Parathyroid adenoma (tissue), 2 donors: Measurements from ENCODE around the gene SLC24A4.

Source experiments
- H2AFZ ChIP-seq: fragments of 300-600 bp; sonication (generic); one replicate; pipeline ENCODE4 v1.7.0; 2017; ENCODE audit warnings: antibody characterized with exemption, mild to moderate bottlenecking
- H3K27ac ChIP-seq: fragments of 300-600 bp; sonication (generic); one replicate; pipeline ENCODE4 v1.7.0; 2017
- H3K27me3 ChIP-seq: fragments of 300-600 bp; sonication (generic); one replicate; pipeline ENCODE4 v1.7.0; 2017; ENCODE audit warnings: low read length; ENCODE audit not compliant: control insufficient read depth, insufficient read depth
- H3K36me3 ChIP-seq: fragments of 300-600 bp; sonication (generic); one replicate; pipeline ENCODE4 v1.7.0; 2017; ENCODE audit warnings: low read length; ENCODE audit not compliant: control insufficient read depth, insufficient read depth
- H3K4me1 ChIP-seq: fragments of 300-600 bp; sonication (generic); one replicate; pipeline ENCODE4 v1.7.0; 2017; ENCODE audit warnings: control low read depth
- H3K4me2 ChIP-seq: fragments of 300-600 bp; sonication (generic); one replicate; pipeline ENCODE4 v1.7.0; 2017; ENCODE audit warnings: low read length
- H3K4me3 ChIP-seq: fragments of 300-600 bp; sonication (generic); one replicate; pipeline ENCODE4 v1.7.0; 2017; ENCODE audit warnings: low read depth, low read length
- H3K79me2 ChIP-seq: fragments of 300-600 bp; sonication (generic); one replicate; pipeline ENCODE4 v1.7.0; 2017; ENCODE audit warnings: control low read depth
- H3K9ac ChIP-seq: fragments of 300-600 bp; sonication (generic); one replicate; pipeline ENCODE4 v1.7.0; 2017; ENCODE audit warnings: mild to moderate bottlenecking
- H3K9me3 ChIP-seq: fragments of 300-600 bp; sonication (generic); one replicate; pipeline ENCODE4 v1.7.0; 2017; ENCODE audit warnings: low read length; ENCODE audit not compliant: control insufficient read depth
- TF ChIP-seq, protein P1 (sequence below): fragments of 300-600 bp; sonication (generic); IDR thresholded peaks from one replicate; pipeline ENCODE4 v1.7.0; 2017; ENCODE audit warnings: antibody characterized with exemption, mild to moderate bottlenecking
- donor health status: primary hyperparathyroidism.

SLC24A4 gene

GRCh38 chr14:92288994-92289660, 33.8 kb upstream of the SLC24A4 start:
- Histone ChIP-seq H3K9ac (no peak overlapping the region), H3K27ac (no peak overlapping the region), H3K36me3 (no peaks in the 10 kb centered on the region), H3K9me3 (no peaks in the 10 kb centered on the region), H3K4me2 (no peak overlapping the region), H2AFZ (no peak overlapping the region), H3K4me3 (no peak overlapping the region), H3K27me3 (no peaks in the 10 kb centered on the region), H3K4me1 (no peaks in the 10 kb centered on the region), H3K79me2 (no peaks in the 10 kb centered on the region)
- TF ChIP-seq, protein P1, sequence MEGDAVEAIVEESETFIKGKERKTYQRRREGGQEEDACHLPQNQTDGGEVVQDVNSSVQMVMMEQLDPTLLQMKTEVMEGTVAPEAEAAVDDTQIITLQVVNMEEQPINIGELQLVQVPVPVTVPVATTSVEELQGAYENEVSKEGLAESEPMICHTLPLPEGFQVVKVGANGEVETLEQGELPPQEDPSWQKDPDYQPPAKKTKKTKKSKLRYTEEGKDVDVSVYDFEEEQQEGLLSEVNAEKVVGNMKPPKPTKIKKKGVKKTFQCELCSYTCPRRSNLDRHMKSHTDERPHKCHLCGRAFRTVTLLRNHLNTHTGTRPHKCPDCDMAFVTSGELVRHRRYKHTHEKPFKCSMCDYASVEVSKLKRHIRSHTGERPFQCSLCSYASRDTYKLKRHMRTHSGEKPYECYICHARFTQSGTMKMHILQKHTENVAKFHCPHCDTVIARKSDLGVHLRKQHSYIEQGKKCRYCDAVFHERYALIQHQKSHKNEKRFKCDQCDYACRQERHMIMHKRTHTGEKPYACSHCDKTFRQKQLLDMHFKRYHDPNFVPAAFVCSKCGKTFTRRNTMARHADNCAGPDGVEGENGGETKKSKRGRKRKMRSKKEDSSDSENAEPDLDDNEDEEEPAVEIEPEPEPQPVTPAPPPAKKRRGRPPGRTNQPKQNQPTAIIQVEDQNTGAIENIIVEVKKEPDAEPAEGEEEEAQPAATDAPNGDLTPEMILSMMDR: no peak

GRCh38 chr14:92292673-92293072, 30.3 kb upstream of the SLC24A4 start:
- H3K79me2 ChIP-seq: no peaks in the 10 kb centered on the region
- H3K27me3 ChIP-seq: no peaks in the 10 kb centered on the region
- no peak overlapping the region for H3K27ac ChIP-seq
- H3K36me3 ChIP-seq: no peaks in the 10 kb centered on the region
- no peak overlapping the region for H3K4me2 ChIP-seq
- TF ChIP-seq, protein P1: no peak
- no peaks in the 10 kb centered on the region for H3K4me1 ChIP-seq
- no peaks in the 10 kb centered on the region for H3K9me3 ChIP-seq
- no peak overlapping the region for H3K9ac ChIP-seq
- H2AFZ ChIP-seq: no peak overlapping the region
- H3K4me3 ChIP-seq: no peak overlapping the region

GRCh38 chr14:92294506-92294905, 28.5 kb upstream of the SLC24A4 start:
- Histone ChIP-seq H3K4me2 (no peak overlapping the region), H3K4me1 (no peaks in the 10 kb centered on the region), H3K27me3 (no peaks in the 10 kb centered on the region), H2AFZ (no peak overlapping the region), H3K9ac (no peak overlapping the region), H3K9me3 (no peaks in the 10 kb centered on the region), H3K36me3 (no peaks in the 10 kb centered on the region), H3K79me2 (no peaks in the 10 kb centered on the region), H3K27ac (no peak overlapping the region), H3K4me3 (no peak overlapping the region)
- TF ChIP-seq, protein P1: no peak

DNA sequence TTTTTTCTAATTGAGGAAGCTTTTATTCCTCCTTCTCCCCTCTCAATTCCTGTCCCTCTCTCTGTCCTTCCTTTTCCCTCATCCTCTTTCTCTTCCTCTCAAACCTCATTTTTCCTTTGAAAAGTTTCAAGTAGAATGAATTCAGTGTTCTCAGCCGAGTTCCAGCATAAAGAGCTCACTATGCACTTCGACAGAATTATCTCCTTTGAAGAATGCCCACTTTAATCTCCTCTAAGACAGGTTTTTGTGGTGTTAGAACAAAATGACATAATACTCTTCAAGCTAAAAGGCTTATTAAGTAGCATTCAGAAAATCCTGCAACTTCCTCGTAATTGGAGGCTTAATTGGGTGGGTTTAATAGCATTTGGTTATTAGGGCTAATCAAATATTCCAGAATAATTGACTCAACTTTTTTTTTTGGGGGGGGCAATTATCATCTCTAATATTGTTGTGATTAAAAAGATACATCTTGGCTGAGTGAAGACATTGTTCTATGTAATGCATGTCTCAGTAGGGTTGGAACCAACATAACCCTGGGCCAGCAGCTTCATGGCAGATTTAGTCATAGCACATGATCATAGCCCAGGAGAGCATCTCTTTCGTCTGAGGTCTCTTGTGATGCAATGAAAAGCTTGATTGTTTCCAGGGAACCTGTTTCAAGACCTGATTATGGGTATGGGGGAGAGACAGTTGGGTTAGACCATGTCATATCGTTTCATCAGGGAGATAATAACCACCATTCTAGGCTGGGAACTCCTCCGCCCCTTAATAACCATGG, 25.0 kb upstream of the SLC24A4 start:
- no peak overlapping the region for H2AFZ ChIP-seq
- H3K9ac ChIP-seq: no peak overlapping the region
- H3K27me3 ChIP-seq: no peaks in the 10 kb centered on the region
- no peak overlapping the region for H3K27ac ChIP-seq
- no peaks in the 10 kb centered on the region for H3K79me2 ChIP-seq
- no peaks in the 10 kb centered on the region for H3K4me1 ChIP-seq
- TF ChIP-seq, protein P1: no peak
- H3K9me3 ChIP-seq: no peaks in the 10 kb centered on the region
- no peak overlapping the region for H3K4me2 ChIP-seq
- H3K4me3 ChIP-seq: no peak overlapping the region
- H3K36me3 ChIP-seq: no peaks in the 10 kb centered on the region
